ENCODE data around the gene SH3TC1.

DNA sequence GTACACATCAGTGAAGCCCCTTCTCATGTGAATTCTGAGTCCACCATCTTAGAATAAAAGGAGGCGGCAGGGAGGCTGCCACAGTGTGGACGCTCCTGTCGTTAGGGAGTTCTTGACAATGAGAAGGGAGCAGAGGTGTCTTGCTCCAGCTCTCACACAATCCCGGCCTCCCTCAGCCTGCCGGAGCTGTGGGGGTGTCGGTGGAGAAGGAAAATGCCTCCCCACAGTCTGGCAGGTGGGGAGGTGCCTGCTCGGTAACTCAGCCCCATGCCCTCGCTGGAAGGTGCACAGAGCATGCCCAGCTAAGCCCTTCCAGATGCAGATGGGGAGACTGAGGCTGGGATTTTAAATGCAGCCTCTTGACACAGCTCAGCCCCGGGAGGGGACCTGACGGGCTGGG lies 20.0 kb upstream of the SH3TC1 start:
- TF ChIP-seq, protein P1, sequence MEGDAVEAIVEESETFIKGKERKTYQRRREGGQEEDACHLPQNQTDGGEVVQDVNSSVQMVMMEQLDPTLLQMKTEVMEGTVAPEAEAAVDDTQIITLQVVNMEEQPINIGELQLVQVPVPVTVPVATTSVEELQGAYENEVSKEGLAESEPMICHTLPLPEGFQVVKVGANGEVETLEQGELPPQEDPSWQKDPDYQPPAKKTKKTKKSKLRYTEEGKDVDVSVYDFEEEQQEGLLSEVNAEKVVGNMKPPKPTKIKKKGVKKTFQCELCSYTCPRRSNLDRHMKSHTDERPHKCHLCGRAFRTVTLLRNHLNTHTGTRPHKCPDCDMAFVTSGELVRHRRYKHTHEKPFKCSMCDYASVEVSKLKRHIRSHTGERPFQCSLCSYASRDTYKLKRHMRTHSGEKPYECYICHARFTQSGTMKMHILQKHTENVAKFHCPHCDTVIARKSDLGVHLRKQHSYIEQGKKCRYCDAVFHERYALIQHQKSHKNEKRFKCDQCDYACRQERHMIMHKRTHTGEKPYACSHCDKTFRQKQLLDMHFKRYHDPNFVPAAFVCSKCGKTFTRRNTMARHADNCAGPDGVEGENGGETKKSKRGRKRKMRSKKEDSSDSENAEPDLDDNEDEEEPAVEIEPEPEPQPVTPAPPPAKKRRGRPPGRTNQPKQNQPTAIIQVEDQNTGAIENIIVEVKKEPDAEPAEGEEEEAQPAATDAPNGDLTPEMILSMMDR (IDR thresholded peaks at IDR 0.05; ENCODE audit: low read depth, low read length, missing input control): no peak
- TF ChIP-seq SP1 (IDR thresholded peaks at IDR 0.05) (no peak), GABPA (IDR thresholded peaks at IDR 0.05 in 1 of 2, conservative IDR thresholded peaks at IDR 0.05 in 1 of 2) (no peak), EGR1 (IDR thresholded peaks at IDR 0.05; ENCODE audit: low read depth in 2 of 2) (no peak)
- TF ChIP-seq, protein P2, sequence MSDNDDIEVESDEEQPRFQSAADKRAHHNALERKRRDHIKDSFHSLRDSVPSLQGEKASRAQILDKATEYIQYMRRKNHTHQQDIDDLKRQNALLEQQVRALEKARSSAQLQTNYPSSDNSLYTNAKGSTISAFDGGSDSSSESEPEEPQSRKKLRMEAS (IDR thresholded peaks at IDR 0.05): no peak
- TF ChIP-seq, protein P3, sequence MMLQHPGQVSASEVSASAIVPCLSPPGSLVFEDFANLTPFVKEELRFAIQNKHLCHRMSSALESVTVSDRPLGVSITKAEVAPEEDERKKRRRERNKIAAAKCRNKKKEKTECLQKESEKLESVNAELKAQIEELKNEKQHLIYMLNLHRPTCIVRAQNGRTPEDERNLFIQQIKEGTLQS (IDR thresholded peaks at IDR 0.05): no peak
